Stimulated activated CD4-positive, alpha-beta T cell treated with anti-CD3 and anti-CD28 coated beads, Interleukin-15, amount 100 ng/mL, for 1 hour (primary cell): ENCODE results near the gene DHCR24.

ENCODE experiments used
- DNase-seq, 2 donors: peaks; one replicate each; pipeline ENCODE4 v3.0.0-alpha.2; 2020; ENCODE audit warnings: low read depth in 1 of 2, low spot score in 1 of 2

DHCR24 gene

GRCh38 chr1:54865238-54866073, 21.5 kb downstream of the DHCR24 start:
- no peak for DNase-seq

GRCh38 chr1:54864460-54865208, 22.4 kb downstream of the DHCR24 start:
- no peak for DNase-seq

- DNase-seq = no peak
Measured at GRCh38 chr1:54863267-54863665, 23.7 kb downstream of the DHCR24 start.

GRCh38 chr1:54861070-54861761, 25.8 kb downstream of the DHCR24 start:
- DNase-seq = no peak

GRCh38 chr1:54859700-54860391, 27.1 kb downstream of the DHCR24 start:
- no peak for DNase-seq

GRCh38 chr1:54857746-54858561, 29.0 kb downstream of the DHCR24 start:
- DNase-seq = no peak

- DNase-seq = no peak
Measured at GRCh38 chr1:54857141-54857540, 29.9 kb downstream of the DHCR24 start.

- no peak for DNase-seq
Measured at GRCh38 chr1:54854381-54855020, 32.5 kb downstream of the DHCR24 start.

- no peak for DNase-seq
Measured at GRCh38 chr1:54853793-54854370, 33.1 kb downstream of the DHCR24 start.

- DNase-seq = no peak
Measured at GRCh38 chr1:54853096-54853792, 33.8 kb downstream of the DHCR24 start.

- no peak for DNase-seq
Measured at GRCh38 chr1:54851936-54852524, 35.0 kb downstream of the DHCR24 start.

GRCh38 chr1:54851406-54851805, 35.6 kb downstream of the DHCR24 start:
- DNase-seq = no peak

GRCh38 chr1:54850737-54851136, 36.3 kb downstream of the DHCR24 start:
- no peak for DNase-seq

- DNase-seq = no peak
Measured at GRCh38 chr1:54850069-54850730, 36.8 kb downstream of the DHCR24 start.

GRCh38 chr1:54849219-54850068, 37.6 kb downstream of the DHCR24 start:
- no peak for DNase-seq

GRCh38 chr1:54848134-54848948, 38.7 kb downstream of the DHCR24 start:
- DNase-seq = no peak
